ENCODE data around the gene CLEC4E. TPM values are rescaled to one million over a fixed set of nuclear protein-coding genes. Genes with fewer than 3 reads are reported as not detected.

Gene CLEC4E
- not detected in 2 replicates for total RNA-seq

GRCh38 chr12:8540831-8541230 lies at the start of gene CLEC4E:
TSS of gene CLEC4E (minus strand) at chr12:8540905. CDS start at chr12:8540797, 108 bp downstream.

DNA sequence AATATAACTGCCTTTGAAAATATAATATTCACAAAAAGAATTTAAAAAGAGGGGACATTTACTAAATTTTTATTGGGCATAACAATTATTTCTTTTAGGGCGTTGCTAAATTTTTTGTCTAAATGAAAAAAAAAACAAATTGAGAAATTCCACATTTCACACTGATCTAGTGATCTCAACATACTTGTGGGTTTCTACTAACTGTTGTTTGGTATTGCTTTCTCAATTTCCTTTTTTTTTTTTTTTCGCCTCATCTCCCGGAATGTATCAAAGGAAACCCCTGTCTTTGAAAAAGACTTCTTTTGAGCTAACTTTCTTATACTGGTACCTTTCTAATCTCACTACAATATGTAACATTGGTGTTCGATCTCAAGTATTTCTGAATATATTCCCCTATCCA lies 27.4 kb downstream of the CLEC4E start, which contains the start of gene CLEC4D:
Gene CLEC4D (plus strand): TSS at position 248 of the 400 bp plus-strand sequence. CDS start 230 bp downstream, outside the sequence.

Other genes with a start within 250 kb of the CLEC4E start
- gene CLEC6A, start 84.9 kb downstream of the CLEC4E start, total RNA-seq, result not detected in 2 replicates
- not detected in 2 replicates for gene CLEC4D, start 27.4 kb downstream of the CLEC4E start, total RNA-seq
- not detected in 2 replicates for gene AICDA, start 72.0 kb upstream of the CLEC4E start, total RNA-seq
- gene MFAP5, start 121.9 kb upstream of the CLEC4E start, total RNA-seq, result not detected in 2 replicates
- 42.9 and 87.8 TPM in 2 replicates for gene RIMKLB, start 157.1 kb upstream of the CLEC4E start, total RNA-seq